Liver (tissue), 9 donors: Measurements from ENCODE around the gene GRIA3. TPM values are rescaled to one million over a fixed set of nuclear protein-coding genes. Genes with fewer than 3 reads are reported as not detected.

ENCODE experiments used
- DNase-seq: peaks from one replicate; pipeline ENCODE4 v3.0.0-alpha.2; 2017; ENCODE audit warnings: low spot score
- H3K27ac ChIP-seq, 2 donors: one replicate each; pipeline ENCODE4 v1.7.0; 2013; ENCODE audit warnings: inconsistent platforms in 2 of 2, low read length in 2 of 2, control low read depth in 1 of 2, low read depth in 1 of 2, mild to moderate bottlenecking in 1 of 2
- H3K27me3 ChIP-seq, 4 donors: one replicate each; pipeline versions ENCODE4 v1.6.1 to v1.7.0; 2013; ENCODE audit warnings: low read length in 3 of 4, inconsistent platforms in 1 of 4, mild to moderate bottlenecking in 1 of 4, moderate library complexity in 1 of 4; ENCODE audit not compliant: control insufficient read depth in 4 of 4, insufficient read depth in 4 of 4
- H3K36me3 ChIP-seq, 4 donors: one replicate each; pipeline versions ENCODE4 v1.6.1 to v1.7.0; 2013; ENCODE audit warnings: low read length in 3 of 4, mild to moderate bottlenecking in 3 of 4, low read depth in 1 of 4, moderate library complexity in 1 of 4; ENCODE audit not compliant: control insufficient read depth in 4 of 4, insufficient read depth in 3 of 4
- H3K4me1 ChIP-seq, 4 donors: one replicate each; pipeline versions ENCODE4 v1.6.1 to v1.7.0; 2013; ENCODE audit warnings: low read length in 3 of 4, mild to moderate bottlenecking in 3 of 4, moderate library complexity in 1 of 4; ENCODE audit not compliant: control insufficient read depth in 4 of 4, insufficient read depth in 4 of 4
- H3K4me3 ChIP-seq, 3 donors: one replicate each; pipeline versions ENCODE4 v1.6.1 to v1.7.0; 2013; ENCODE audit warnings: low read length in 3 of 3, control low read depth in 1 of 3, low read depth in 1 of 3, mild to moderate bottlenecking in 1 of 3
- H3K9ac ChIP-seq, 2 donors: one replicate each; pipeline ENCODE4 v1.7.0; 2013; ENCODE audit warnings: low read length in 2 of 2, mild to moderate bottlenecking in 2 of 2, moderate library complexity in 2 of 2, control low read depth in 1 of 2, low read depth in 1 of 2
- H3K9me3 ChIP-seq, 4 donors: one replicate each; pipeline versions ENCODE4 v1.6.1 to v1.7.0; 2013; ENCODE audit warnings: low read length in 3 of 4; ENCODE audit not compliant: control insufficient read depth in 4 of 4
- EGR1 ChIP-seq, 2 donors: IDR thresholded peaks; 2 replicates each; pipeline ENCODE4 v1.6.1; 2016 to 2018; ENCODE audit warnings: antibody characterized with exemption in 2 of 2, low read depth in 2 of 2
- FOXA1 ChIP-seq: IDR thresholded peaks from 2 replicates; pipeline ENCODE4 v1.6.1; 2016; ENCODE audit warnings: antibody characterized with exemption
- FOXA2 ChIP-seq: IDR thresholded peaks from 2 replicates; pipeline ENCODE4 v1.6.1; 2016; ENCODE audit warnings: antibody characterized with exemption
- GABPA ChIP-seq, 2 donors: IDR thresholded peaks in 1 of 2; conservative IDR thresholded peaks in 1 of 2; 2 replicates each; pipeline ENCODE4 v1.6.1; 2016; ENCODE audit warnings: antibody characterized with exemption in 2 of 2, mild to moderate bottlenecking in 1 of 2, moderate library complexity in 1 of 2
- HNF4G ChIP-seq: IDR thresholded peaks from 2 replicates; pipeline ENCODE4 v1.6.1; 2016; ENCODE audit warnings: antibody characterized with exemption
- JUND ChIP-seq, 2 donors: IDR thresholded peaks; 2 replicates each; pipeline ENCODE4 v1.6.1; 2016; ENCODE audit warnings: antibody characterized with exemption in 2 of 2
- NR2F2 ChIP-seq: IDR thresholded peaks from 2 replicates; pipeline ENCODE4 v1.6.1; 2016; ENCODE audit warnings: antibody characterized with exemption
- RAD21 ChIP-seq, 2 donors: IDR thresholded peaks; 2 replicates each; pipeline ENCODE4 v1.6.1; 2016; ENCODE audit warnings: antibody characterized with exemption in 2 of 2, mild to moderate bottlenecking in 2 of 2
- RXRA ChIP-seq, 2 donors: IDR thresholded peaks; 2 replicates each; pipeline ENCODE4 v1.6.1; 2017 to 2018; ENCODE audit warnings: antibody characterized with exemption in 2 of 2, mild to moderate bottlenecking in 1 of 2
- TAF1 ChIP-seq: conservative IDR thresholded peaks from 2 replicates; pipeline ENCODE4 v1.6.1; 2016; ENCODE audit warnings: antibody characterized with exemption, mild to moderate bottlenecking
- YY1 ChIP-seq: IDR thresholded peaks from 2 replicates; pipeline ENCODE4 v1.6.1; 2016; ENCODE audit warnings: antibody characterized with exemption, mild to moderate bottlenecking
- WGBS: extraction: QIAGEN DNeasy Blood & Tissue Kit; methylation state at CpG from one replicate; pipeline ENCODE4 v1.1.7; 2013; 5-methylcytosine and 5-hydroxymethylcytosine counted together
- polyA plus RNA-seq, 2 donors: library from polyadenylated mRNA; stranded (reverse) in 1 of 2; unstranded in 1 of 2; fragments of 200-250 nt in 1 of 2; fragments of >200 nt in 1 of 2; fragmentation: Nextera tagmentation in 1 of 2; extraction: Ambion mirVana in 1 of 2; gene quantifications; one replicate each; pipeline versions ENCODE4 v1.2.1 to v1.2.3, GENCODE V29; 2013 to 2015
- total RNA-seq, 2 donors: library from RNA; depleted of rRNA; stranded (reverse); fragments of >200 nt; gene quantifications; one replicate each; pipeline ENCODE4 v1.2.3, GENCODE V29; 2014
- TF ChIP-seq, protein P1 (sequence below): IDR thresholded peaks from 2 replicates; pipeline ENCODE4 v1.6.1; 2016; ENCODE audit warnings: antibody characterized with exemption
- TF ChIP-seq, protein P2 (sequence below): IDR thresholded peaks from 2 replicates; pipeline ENCODE4 v1.6.1; 2016; ENCODE audit warnings: antibody characterized with exemption
- TF ChIP-seq, protein P3 (sequence below): fragments of 150-350 bp; IDR thresholded peaks from 2 replicates; pipeline ENCODE4 v1.5.1; 2017; ENCODE audit warnings: improper control_type of control experiment, low read depth, low read length; ENCODE audit not compliant: missing input control
- TF ChIP-seq, protein P4 (sequence below): IDR thresholded peaks from 2 replicates; pipeline ENCODE4 v1.6.1; 2016; ENCODE audit warnings: antibody characterized with exemption, mild to moderate bottlenecking
- TF ChIP-seq, protein P5 (sequence below): IDR thresholded peaks from 2 replicates; pipeline ENCODE4 v1.6.1; 2016; ENCODE audit warnings: antibody characterized with exemption
- donor health status: healthy.
- donor health status: healthy.
- donor health status: healthy.
- donor health status: healthy.
- donor health status: healthy.

The GRIA3 gene
- total and polyA plus RNA-seq, 4 donors = 1.5 to 3.4 (median 2.9) TPM

DNA sequence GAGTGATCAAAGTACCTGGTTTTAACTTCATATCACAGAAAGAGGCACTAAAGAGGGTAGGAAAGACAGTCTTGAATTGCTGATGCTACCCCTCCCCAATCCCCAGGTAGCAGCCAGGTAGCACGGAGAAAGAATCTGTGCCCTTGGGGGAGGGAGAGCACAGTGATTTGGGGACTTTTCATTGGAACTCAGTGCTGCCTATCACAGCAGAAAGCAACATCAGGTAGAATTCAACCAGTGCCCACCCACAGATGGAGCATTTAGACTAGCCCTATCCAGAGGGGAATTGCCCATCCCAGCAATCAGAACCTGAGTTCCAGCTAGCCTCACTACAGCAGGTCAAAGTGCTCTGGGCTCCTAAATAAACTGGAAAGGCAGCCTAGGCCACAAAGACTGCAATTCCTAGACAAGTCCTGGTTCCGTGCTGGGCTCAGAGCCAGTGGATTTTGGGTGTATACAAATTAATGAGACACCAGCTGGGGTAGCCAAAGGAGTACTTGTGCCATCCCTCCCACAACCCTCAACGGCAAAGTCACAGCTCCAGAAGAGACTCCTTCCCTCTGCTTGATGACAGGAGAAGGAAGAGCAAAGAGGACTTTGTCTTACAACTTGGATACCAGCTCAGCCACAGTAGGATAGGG is 320.7 kb downstream of the GRIA3 start:
- no peak for DNase-seq
- Histone ChIP-seq H3K36me3 (no peaks in the 10 kb centered on the region), H3K27ac (no peak overlapping the region), H3K4me3 (no peak overlapping the region), H3K27me3 (no peaks in the 10 kb centered on the region), H3K9me3 (no peaks in the 10 kb centered on the region), H3K9ac (no peak overlapping the region), H3K4me1 (no peaks in the 10 kb centered on the region)
- TF ChIP-seq, protein P1, sequence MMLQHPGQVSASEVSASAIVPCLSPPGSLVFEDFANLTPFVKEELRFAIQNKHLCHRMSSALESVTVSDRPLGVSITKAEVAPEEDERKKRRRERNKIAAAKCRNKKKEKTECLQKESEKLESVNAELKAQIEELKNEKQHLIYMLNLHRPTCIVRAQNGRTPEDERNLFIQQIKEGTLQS = no peak
- TF ChIP-seq JUND (IDR thresholded peaks at IDR 0.05) (no peak), FOXA2 (no peak), GABPA (IDR thresholded peaks at IDR 0.05 in 1 of 2, conservative IDR thresholded peaks at IDR 0.05 in 1 of 2) (no peak), EGR1 (IDR thresholded peaks at IDR 0.05; ENCODE audit: low read depth in 2 of 2) (no peak), YY1 (no peak), RAD21 (IDR thresholded peaks at IDR 0.05) (no peak), HNF4G (no peak), FOXA1 (no peak), NR2F2 (no peak)
- TF ChIP-seq, protein P2, sequence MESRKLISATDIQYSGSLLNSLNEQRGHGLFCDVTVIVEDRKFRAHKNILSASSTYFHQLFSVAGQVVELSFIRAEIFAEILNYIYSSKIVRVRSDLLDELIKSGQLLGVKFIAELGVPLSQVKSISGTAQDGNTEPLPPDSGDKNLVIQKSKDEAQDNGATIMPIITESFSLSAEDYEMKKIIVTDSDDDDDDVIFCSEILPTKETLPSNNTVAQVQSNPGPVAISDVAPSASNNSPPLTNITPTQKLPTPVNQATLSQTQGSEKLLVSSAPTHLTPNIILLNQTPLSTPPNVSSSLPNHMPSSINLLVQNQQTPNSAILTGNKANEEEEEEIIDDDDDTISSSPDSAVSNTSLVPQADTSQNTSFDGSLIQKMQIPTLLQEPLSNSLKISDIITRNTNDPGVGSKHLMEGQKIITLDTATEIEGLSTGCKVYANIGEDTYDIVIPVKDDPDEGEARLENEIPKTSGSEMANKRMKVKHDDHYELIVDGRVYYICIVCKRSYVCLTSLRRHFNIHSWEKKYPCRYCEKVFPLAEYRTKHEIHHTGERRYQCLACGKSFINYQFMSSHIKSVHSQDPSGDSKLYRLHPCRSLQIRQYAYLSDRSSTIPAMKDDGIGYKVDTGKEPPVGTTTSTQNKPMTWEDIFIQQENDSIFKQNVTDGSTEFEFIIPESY = no peak
- TF ChIP-seq, protein P3, sequence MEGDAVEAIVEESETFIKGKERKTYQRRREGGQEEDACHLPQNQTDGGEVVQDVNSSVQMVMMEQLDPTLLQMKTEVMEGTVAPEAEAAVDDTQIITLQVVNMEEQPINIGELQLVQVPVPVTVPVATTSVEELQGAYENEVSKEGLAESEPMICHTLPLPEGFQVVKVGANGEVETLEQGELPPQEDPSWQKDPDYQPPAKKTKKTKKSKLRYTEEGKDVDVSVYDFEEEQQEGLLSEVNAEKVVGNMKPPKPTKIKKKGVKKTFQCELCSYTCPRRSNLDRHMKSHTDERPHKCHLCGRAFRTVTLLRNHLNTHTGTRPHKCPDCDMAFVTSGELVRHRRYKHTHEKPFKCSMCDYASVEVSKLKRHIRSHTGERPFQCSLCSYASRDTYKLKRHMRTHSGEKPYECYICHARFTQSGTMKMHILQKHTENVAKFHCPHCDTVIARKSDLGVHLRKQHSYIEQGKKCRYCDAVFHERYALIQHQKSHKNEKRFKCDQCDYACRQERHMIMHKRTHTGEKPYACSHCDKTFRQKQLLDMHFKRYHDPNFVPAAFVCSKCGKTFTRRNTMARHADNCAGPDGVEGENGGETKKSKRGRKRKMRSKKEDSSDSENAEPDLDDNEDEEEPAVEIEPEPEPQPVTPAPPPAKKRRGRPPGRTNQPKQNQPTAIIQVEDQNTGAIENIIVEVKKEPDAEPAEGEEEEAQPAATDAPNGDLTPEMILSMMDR = no peak
- WGBS = 70% methylated on average over 3 of the region's 3 CpGs

DNA sequence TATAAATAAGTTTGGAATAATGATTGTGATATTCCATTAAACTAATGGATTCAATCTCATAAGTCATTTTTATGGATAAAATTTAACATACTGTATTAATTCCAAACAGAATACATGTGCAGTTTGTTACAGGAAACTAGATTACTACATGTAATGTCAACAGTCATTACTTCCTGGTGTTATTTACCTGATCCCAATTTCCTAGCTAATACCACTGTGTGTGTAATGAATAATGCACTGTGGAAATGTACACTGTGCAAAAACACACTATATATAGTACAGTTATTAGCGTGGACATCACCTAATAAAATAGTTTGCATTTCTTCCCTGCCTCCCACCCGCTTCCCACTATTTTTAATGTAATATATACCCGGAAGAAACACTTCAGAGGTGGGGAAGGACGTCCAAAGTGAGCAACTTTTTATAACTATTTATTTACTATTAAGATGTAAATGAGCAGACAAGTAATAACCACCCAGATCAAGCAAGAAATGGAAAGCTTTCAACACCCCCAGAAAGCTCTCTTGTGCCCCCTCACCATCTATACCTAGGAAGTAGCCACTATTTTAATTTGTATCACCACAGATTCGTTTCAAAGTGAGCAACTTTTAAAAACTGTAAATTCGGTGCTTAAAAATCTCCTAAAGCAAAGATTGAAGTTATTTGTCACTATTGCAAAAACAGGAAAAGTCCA is 329.7 kb downstream of the GRIA3 start:
- 52% methylated on average over 6 of the region's 6 CpGs for WGBS
- Histone ChIP-seq H3K4me3 (peak overlapping the region in 1 of 3 donors; percentile 44), H3K27ac (peak overlapping the region in 1 of 2 donors; percentile 7)

More for the DNA sequence above, 329.7 kb downstream of the GRIA3 start:
- no peak for TF ChIP-seq HNF4G
- TF ChIP-seq RXRA (IDR thresholded peaks at IDR 0.05) = no peak
- TF ChIP-seq, protein P4, sequence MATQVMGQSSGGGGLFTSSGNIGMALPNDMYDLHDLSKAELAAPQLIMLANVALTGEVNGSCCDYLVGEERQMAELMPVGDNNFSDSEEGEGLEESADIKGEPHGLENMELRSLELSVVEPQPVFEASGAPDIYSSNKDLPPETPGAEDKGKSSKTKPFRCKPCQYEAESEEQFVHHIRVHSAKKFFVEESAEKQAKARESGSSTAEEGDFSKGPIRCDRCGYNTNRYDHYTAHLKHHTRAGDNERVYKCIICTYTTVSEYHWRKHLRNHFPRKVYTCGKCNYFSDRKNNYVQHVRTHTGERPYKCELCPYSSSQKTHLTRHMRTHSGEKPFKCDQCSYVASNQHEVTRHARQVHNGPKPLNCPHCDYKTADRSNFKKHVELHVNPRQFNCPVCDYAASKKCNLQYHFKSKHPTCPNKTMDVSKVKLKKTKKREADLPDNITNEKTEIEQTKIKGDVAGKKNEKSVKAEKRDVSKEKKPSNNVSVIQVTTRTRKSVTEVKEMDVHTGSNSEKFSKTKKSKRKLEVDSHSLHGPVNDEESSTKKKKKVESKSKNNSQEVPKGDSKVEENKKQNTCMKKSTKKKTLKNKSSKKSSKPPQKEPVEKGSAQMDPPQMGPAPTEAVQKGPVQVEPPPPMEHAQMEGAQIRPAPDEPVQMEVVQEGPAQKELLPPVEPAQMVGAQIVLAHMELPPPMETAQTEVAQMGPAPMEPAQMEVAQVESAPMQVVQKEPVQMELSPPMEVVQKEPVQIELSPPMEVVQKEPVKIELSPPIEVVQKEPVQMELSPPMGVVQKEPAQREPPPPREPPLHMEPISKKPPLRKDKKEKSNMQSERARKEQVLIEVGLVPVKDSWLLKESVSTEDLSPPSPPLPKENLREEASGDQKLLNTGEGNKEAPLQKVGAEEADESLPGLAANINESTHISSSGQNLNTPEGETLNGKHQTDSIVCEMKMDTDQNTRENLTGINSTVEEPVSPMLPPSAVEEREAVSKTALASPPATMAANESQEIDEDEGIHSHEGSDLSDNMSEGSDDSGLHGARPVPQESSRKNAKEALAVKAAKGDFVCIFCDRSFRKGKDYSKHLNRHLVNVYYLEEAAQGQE = no peak
- TF ChIP-seq, protein P1 = no peak
- no peak for TF ChIP-seq RAD21 (IDR thresholded peaks at IDR 0.05)
- TF ChIP-seq, protein P3 = no peak
- TF ChIP-seq, protein P5, sequence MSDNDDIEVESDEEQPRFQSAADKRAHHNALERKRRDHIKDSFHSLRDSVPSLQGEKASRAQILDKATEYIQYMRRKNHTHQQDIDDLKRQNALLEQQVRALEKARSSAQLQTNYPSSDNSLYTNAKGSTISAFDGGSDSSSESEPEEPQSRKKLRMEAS = no peak
- TF ChIP-seq YY1 = no peak
- no peak for TF ChIP-seq FOXA1
- no peak for TF ChIP-seq TAF1
- no peak for TF ChIP-seq FOXA2
- TF ChIP-seq, protein P2 = no peak
- TF ChIP-seq NR2F2 = no peak
- Histone ChIP-seq H3K9ac (no peak overlapping the region), H3K27me3 (no peaks in the 10 kb centered on the region), H3K4me1 (no peaks in the 10 kb centered on the region), H3K36me3 (no peaks in the 10 kb centered on the region), H3K9me3 (peaks cover 0 to 5% (median 1%) of the 10 kb centered on the region in 4 donors)
- DNase-seq = no peak
